Lower leg skin (tissue), 3 donors: ENCODE measurements around the gene KIF2A.

Source experiments
- POLR2A ChIP-seq, 2 donors: fragments of 450-650 bp; IDR thresholded peaks; one replicate each; pipeline ENCODE4 v1.6.1; 2016 to 2017; ENCODE audit warnings: antibody characterized with exemption in 2 of 2, mild to moderate bottlenecking in 1 of 2, moderate library complexity in 1 of 2
- TF ChIP-seq, protein P1 (sequence below), 3 donors: fragments of 450-650 bp; IDR thresholded peaks; one replicate each; pipeline ENCODE4 v1.5.1; 2016; ENCODE audit warnings: antibody characterized with exemption in 3 of 3, mild to moderate bottlenecking in 3 of 3, moderate library complexity in 2 of 3

DNA sequence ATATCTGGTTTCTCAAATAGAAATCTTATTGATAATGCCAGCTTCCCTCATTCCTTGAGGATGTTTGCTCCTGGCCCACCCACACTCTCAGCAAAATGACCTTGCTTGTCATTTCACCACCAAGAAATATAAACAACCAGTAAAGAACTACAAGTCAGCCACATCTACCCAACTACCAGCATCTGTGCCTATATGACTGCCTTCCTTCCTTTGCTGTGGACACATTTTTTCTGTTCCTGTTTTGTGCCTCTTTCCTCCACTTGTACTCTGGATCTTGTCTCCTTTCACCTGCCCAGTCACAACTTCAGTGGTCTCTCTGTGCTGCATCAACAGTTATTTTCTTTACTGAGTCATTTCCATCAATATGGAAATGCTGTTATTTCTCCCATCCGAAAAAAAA lies 20.3 kb downstream of the KIF2A start:
- TF ChIP-seq, protein P1, sequence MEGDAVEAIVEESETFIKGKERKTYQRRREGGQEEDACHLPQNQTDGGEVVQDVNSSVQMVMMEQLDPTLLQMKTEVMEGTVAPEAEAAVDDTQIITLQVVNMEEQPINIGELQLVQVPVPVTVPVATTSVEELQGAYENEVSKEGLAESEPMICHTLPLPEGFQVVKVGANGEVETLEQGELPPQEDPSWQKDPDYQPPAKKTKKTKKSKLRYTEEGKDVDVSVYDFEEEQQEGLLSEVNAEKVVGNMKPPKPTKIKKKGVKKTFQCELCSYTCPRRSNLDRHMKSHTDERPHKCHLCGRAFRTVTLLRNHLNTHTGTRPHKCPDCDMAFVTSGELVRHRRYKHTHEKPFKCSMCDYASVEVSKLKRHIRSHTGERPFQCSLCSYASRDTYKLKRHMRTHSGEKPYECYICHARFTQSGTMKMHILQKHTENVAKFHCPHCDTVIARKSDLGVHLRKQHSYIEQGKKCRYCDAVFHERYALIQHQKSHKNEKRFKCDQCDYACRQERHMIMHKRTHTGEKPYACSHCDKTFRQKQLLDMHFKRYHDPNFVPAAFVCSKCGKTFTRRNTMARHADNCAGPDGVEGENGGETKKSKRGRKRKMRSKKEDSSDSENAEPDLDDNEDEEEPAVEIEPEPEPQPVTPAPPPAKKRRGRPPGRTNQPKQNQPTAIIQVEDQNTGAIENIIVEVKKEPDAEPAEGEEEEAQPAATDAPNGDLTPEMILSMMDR (IDR thresholded peaks at IDR 0.05) = no peak
- TF ChIP-seq POLR2A (IDR thresholded peaks at IDR 0.05) = no peak
